Raji (cell line): Measurements from ENCODE around the gene KLHL15.

Experiments used
- POLR2A ChIP-seq: IDR thresholded peaks from 2 replicates; pipeline ENCODE4 v1.6.1; 2011; ENCODE audit warnings: low read depth, low read length, control low read depth; ENCODE audit not compliant: insufficient read depth

The KLHL15 gene

DNA sequence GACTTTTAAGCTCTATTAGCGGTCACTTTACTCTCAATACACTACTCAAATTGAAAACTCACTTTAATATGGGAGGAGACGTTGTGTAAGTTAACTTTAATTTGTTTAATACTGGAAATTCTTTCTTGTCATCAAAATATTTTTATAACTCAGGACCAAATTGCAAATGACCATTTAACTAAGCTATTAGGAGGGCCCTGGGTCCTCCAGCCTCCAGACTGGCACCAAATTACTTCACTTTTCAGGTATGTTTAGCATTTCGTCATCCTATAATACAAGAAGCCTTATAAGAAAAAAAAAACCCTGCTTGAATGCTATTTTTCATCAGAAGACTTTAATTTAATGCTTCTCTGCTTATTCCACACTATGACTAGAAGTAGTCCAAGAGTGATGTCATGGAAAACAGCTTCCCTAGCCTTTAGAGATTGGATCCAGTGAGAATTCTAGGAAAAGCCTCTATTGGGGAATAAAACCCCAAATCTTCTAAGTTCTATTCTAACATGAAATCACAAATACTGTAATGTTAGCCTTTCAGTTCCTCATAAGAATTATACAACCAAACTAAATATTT, 6.6 kb downstream of the KLHL15 start:
- TF ChIP-seq POLR2A = no peak

DNA sequence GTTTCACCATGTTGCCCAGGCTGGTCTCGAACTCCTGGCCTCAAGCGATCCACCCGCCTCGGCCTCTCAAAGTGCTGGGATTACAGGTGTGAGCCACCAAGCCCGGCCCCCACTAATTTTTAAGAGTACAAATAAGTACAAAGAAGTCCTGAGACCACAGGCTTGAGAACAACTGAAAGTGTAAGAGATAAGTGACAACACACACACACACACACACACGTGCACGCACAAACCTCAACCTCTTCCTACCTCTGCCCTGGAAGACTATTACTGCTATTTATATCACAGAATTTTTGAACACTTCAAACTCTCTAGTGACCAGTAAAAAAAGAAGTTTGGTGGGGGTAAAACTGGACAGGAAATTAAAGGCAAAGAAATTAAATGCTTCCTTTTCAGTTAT, 7.5 kb downstream of the KLHL15 start:
- no peak for TF ChIP-seq POLR2A

DNA sequence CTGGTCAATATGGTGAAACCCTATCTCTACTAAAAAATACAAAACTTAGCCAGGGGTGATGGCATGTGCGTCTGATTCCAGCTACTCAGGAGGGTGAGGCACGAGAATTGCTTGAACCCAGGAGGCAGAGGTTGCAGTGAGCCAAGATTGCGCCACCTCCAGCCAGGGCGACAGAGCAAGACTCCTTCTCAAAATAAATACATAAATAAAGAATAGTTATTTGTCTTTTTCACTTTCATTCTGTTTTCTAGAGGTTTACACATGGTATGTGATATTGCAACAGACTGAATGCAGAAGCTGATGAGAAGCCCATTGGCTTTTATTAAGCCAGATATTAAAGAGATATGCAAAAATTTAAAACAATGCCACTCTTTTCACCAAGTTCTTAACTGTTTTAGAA, 8.2 kb downstream of the KLHL15 start:
- no peak for TF ChIP-seq POLR2A

DNA sequence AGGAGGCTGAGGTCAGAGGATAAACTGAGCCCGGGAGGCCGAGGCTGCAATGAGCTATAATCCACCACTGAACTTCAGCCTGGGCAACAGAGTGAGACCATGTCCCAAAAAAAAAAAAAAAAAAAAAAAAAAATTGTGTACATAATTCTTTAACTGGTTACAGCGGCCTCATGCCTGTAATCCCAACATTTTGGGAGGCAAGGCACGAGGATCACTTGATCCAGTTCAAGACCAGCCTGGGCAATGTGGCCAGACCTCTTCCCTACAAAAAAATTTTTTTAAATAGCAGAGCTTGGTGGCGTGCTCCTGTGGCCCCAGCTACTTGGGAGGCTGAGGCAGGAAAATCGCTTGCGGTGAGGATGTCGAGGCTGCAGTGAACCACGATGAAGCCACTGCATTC, 9.3 kb downstream of the KLHL15 start:
- TF ChIP-seq POLR2A = no peak

DNA sequence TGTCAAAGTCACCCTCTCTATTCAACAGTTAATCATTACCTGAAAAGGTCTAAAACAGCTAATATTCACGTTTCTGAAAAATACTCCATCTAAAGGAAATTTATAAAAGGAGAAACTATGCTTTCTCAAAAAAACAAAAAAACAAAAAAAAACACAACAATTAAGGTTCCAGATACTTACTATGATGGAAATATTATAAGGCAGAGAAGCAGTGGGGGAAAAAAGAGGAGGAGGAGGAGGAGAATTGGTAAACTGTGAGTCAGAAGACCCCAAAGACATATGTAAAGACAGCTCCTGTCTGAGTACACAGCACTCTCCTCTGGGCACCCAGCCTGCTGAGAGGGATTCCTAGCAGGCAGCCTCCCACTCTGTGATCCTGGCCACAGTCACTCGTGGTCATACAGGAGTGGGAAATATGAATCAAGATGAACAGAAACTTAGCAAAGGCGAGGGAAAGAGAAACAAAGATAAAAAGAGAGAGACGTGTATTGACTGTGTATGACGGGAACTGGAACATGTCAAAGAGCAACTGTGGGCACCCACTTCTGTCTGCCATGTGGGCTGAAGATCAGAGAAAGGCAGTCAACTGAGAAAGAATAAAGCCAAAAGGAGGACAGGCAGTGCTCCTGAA, 12.5 kb downstream of the KLHL15 start:
- TF ChIP-seq POLR2A = no peak

DNA sequence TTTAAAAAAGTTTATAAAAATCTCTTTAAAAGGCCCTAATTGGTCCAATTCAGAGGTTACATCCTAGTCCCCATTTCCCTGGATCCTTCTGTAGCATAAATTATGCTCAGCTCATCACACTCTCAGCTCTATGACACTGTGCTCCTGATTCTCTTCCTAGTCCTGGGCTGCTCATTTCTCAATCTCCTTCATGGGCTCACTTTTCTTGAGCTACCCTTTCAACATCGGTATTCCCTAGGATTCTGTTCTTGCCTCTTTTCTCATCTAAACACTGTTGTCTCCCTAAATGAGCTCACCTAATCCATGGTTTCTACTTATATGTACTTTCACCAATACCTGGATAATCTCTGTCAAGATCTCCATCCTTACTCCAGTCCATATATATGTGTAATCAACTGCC, 14.7 kb downstream of the KLHL15 start:
- no peak for TF ChIP-seq POLR2A

DNA sequence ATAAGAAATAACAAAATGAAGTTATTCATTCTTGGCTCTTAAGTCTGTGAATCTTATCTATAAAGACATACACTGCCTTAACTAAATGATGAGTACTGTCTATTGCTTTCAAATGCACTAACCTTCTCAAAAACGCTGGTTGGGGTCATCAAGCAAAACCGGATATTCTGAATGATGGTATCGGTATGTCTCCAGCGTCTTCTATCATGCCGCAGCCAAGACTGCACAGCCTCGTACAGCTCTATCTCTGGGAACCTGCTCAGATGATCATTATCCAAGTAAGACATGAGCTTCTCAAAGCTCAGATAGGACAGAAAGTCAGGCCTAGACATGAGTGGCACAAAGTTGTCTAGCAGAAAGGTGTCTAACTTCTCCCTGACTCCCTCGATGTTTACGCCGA, 21.1 kb downstream of the KLHL15 start:
- no peak for TF ChIP-seq POLR2A

DNA sequence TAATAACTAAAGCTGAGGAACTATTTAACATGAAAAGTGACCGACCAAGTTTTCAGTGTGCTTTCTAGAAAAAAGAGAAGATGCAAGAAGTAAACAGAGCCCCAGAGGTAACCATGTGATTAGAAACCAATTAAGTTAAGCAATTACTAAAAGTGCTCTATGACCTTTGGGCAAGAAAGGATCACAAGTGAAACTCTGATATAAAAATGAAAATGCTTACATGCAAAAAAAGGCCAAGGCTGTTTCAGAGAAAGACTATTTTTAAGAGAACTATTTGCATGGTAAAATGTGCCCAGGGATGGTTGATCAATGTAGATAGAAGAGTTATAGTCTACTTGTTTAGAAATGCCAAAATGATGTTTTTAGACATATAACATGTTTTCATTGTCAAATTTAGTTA, 22.0 kb downstream of the KLHL15 start:
- TF ChIP-seq POLR2A = no peak

DNA sequence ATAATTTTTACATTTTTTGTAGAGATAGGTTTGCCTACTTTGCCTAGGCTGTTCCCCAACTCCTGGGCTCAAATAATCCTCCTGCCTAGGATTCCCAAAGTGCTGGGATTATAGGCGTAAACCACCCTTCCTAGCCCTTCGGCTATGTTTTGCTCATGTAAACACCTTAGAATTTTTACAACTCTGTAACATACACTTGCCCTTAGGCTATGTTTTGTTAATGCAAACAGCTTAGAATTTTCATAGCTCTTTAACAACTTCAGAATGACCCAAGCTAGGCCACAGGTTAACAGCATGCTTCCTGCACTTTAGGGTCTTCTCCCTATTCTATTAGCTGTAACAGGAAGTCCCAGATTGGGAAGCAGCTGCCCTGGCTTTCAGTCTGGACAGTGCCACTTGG, 24.2 kb downstream of the KLHL15 start:
- no peak for TF ChIP-seq POLR2A

DNA sequence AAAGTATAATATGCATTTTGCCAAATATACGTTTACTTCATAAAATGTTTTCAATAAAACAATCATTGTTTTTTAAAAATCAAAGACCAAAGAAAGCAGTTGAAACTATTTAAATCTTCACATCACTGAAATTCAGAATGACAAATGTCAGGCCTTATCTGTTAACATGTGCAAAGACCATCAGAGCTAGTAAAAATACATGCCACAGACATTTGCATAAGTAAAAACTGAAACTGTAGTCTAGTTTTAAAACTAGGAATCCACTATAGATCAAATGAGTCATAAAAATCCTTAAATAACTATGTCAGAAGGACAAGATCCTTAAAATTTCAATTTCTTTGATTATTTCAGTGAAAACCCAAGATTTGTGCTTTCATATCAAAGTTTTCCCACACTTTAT, 24.8 kb downstream of the KLHL15 start:
- no peak for TF ChIP-seq POLR2A

DNA sequence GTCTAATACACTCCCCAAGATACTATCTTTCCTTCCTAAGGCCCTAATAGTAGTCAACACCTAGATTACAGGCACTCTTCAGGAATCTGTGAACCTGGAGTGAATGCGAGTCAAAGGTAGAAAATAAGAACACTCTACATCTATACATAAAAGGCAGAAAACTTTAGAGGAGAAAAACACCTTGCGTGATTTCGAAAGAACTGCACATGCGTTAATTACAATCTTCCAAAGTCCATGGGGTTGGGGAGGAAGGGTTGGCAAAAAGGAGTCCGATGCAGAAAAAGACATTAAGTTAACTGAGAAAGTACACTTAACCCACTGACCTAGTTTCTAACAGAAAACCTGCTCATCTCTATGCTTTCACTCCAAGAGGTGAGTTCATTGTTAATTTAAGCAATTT, 27.3 kb downstream of the KLHL15 start:
- no peak for TF ChIP-seq POLR2A

DNA sequence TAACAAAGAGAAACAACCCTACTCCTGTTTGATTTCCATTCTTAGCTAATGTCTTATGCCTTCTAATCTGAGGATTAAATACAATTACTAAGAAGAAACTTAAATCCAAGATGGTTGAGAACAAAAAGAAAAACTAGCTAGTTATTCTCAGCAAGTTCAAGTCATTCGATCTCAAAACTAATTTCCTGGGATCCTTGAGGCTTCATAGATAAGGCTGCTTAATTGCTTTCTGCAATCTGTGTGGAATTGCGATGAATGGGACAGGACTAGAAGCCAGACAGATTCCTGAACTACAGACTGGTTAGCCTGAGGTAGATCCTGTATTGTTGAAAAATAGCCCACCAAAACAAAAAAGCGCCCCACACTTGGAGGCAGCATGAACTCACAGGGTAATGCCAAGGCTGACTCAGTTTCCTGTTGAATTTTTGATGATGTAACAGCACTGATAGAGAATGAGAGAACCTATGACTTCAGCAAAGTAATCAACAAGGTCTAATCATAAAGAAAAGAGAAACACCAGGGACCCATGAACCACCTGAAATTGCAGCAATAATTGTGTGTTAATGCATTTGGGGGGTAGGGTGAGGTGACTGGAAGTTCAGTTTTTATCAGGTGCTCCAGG, 33.9 kb downstream of the KLHL15 start:
- TF ChIP-seq POLR2A = no peak

DNA sequence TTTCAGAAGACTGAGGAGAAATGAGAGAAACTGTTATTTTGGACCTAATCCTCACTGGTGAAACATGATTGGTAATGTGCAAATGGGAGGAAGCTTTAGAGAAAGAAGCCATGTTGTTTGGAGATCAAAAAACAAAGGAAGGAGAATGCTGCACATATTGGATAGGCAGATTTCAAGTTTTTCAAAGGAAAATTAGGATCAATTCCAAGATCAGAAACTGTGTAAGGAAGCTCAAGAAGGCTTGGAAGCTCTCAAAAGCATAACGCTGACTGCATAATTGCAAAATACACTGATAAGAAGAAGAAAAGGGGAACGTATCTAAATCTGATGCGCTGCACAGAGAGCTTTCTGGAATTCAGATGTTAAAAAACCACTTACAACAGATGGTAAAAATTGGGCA, 34.6 kb downstream of the KLHL15 start:
- no peak for TF ChIP-seq POLR2A

DNA sequence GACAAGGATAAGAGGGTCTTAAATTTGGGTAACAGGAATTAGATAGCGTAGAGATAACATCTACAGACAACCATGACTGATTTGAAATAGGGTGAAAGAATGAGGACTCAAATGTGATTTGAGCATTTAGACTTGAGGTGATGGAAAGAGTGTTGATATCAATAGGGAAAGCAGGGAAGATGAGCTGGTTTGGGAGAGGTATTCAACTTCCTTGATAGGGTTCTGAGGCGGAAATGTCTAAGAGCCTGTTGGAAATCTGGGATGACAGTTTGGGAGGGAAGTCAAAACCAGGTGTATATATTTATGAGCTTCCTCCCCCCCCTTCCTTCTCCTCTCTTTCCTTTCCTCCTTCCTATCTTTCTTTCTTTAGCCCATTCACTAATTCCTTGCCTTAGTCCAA, 36.5 kb downstream of the KLHL15 start:
- TF ChIP-seq POLR2A = no peak

DNA sequence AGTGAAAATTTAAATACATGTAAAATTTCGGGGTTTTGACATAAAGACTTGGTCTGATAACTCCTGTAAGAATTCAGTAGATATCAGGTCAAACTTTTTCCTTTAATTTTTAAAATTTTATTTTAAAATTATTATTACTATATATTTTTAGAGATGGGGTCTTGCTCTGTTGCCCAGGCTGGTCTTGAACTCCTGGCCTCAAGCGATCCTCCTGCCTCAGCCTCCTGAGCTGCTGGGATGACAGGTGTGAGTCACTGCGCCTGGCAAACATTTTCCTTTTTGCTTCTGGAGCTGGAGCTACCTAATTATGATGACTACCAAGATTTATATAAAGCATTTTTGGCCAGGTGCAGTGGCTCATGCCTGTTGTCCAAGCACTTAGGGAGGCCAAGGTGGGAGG, 37.3 kb downstream of the KLHL15 start:
- no peak for TF ChIP-seq POLR2A

DNA sequence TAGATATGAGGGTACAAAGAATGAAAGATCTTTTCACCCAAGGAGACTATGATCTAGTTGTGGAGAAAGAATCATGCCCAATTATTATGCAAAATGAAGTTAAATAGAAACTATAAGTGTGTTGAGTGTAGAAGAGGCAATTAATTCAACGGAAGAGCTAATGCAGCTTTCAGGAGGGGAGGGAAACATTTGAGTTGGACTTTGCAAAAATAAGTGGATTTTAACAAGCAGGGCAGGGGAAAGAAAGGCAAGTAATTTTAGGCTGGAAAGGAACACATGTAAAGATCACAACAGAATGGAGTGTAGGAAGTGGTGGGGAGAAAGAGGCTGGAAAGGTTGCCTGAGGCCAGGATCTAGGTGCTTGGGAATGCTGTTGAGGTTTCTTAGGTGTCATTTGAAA, 44.1 kb downstream of the KLHL15 start:
- TF ChIP-seq POLR2A = no peak

DNA sequence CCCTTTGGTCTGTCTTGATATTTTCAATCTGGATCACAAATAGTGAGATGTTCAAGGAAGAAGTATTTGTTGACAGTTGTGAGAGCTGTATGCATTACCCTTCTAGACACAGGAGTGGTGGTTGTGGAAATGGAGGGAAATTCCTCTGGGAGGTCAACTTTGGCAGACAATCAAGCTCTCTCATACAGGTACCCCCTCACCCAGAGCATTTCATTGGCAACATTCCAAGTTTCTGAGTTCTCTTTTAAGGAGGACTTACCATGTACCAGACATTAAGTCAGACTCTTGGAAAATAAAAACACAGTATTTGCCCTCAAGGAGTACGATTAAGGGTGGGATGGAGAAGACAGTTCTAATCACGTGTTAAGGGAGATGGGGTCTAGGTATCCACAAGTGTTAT, 45.3 kb downstream of the KLHL15 start:
- no peak for TF ChIP-seq POLR2A
